NCI-H1092 treated with DMSO at 0.1 percent for 48 hours (cell line): ENCODE results near the gene SCYGR3.

Source experiments
- DNase-seq: peaks from one replicate; lab custom pipeline; 2025; lab: John Stamatoyannopoulos, UW

SCYGR3 gene, protein sequence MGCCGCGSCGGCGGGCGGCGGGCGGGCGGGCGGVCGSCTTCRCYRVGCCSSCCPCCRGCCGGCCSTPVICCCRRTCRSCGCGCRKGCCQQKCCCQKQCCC

GRCh38 chr2:227614740-227615139, at the start of gene SCYGR3:
TSS of gene SCYGR3 (minus strand) at chr2:227614840. CDS start at chr2:227614840, 0 bp downstream.
- no peak for DNase-seq

GRCh38 chr2:227661827-227662226, 47.2 kb upstream of the SCYGR3 start:
- no peak for DNase-seq

DNA sequence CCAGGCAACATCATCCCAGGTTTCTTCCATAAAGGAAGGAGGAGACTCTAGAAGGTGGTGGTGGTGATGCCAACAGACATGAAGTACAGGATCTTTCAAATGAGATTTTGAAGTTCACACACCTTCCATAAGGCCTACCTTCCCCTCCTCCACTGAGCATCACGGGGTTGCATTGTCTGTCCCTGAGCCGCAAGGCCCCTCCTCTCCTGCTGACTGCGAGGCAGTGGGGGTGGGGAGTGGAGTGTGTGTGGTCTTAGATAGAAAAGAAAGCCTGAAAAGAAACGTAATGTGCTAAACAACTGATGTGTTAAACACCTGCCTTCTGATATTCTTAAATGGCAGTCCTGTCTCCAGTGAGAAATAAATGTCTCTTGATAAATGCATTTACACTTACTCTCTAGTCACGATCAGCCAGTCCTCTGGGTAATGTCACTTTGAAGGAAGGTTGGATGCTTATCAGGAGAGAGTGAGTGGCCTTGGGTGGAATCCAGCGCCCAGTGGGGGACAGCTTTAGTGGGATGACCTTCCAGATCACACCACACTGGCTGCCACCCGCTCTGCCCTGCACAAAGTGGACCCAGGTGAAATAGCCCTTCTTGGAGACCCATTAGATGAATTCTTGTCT, 46.5 kb upstream of the SCYGR3 start:
- DNase-seq = no peak

DNA sequence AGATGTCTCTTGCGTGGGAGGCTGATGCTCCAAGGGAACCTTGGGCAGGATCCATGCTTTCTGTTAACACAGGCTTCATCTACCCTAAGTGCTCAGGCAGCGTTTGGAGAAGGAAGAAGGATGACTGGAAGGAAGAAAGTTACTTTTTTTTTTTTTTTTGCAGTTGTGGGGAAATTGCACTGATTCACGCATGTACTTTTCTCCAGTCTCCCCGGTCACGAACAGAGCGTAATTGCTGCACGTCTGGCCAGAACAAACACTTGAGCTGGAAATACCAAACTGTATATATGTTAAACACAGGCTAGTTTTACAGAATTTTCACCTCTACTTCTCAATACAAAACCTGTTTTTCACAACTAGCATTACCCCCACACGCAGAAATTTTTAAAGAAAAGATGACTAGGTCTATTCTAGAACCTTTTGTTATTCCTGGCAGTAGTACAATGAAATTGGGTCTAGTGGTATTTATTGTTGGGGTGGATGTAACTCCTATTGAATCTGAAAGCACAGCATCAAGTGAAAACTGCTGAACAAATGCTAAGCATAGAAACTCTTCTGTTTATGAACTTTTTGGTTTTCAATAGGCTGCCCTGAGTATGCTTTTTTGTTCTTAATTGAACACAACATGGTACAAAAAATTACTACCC, 42.7 kb upstream of the SCYGR3 start:
- DNase-seq = no peak

DNA sequence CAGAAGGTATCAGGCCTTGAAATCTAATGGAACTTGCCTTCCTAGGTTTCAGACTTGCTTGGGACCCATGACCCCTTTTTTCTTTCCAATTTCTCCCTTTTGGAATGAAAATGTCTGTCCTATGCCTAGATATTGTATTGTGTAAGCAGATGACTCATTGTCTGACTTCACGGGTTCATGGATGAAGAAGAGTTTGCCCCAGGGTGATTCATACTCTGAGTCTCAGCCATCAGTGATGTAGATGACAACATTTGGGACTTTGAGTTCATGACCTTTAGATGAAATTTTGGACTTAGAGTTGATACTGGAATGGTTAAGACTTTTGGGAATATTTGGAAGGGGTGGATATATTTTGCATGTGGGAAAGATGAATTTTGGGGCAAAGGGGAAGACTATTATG, 40.8 kb upstream of the SCYGR3 start:
- DNase-seq = no peak

GRCh38 chr2:227654426-227654825, 39.8 kb upstream of the SCYGR3 start:
- no peak for DNase-seq

DNA sequence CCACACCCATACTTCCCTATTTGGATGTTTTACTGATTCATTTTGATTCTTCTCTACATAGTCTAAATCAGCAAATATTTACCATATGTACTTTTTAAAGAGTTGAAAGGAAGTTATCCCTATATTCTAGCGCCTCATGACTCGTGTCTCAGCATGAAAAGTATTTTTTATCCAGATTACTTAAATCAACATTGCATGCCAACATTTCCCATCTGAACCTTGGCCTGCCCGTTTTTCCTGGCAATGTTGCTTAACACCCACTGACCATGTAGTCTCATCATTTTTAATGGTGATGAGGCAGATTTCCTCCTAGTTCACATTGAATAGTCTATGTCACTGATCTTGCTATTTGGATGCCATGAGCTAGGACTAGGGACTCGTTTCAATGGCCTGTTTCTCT, 38.8 kb upstream of the SCYGR3 start:
- DNase-seq = no peak

GRCh38 chr2:227643990-227644551, 29.4 kb upstream of the SCYGR3 start:
- no peak for DNase-seq

- no peak for DNase-seq
Measured at GRCh38 chr2:227642656-227643055, 28.0 kb upstream of the SCYGR3 start.

DNA sequence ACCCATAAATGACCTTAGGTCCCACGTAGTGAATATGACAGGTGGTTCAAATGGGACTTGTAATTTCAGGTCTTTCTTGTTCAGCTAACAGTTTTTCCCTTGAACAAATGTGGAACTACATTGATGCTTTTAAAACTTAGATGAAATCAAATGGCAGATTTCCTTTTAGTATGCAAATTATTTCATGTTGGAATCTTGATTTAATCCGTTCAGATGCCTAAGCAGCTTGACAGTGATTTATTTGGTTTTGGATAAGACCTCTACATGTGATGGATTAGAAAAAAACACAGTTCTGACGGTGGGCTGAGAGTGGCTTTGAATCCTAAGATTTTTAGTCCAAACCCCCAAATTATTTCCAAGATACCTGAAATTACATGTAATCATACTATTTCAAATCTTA, 19.6 kb upstream of the SCYGR3 start:
- no peak for DNase-seq

- DNase-seq = no peak
Measured at GRCh38 chr2:227632827-227633226, 18.2 kb upstream of the SCYGR3 start.

DNA sequence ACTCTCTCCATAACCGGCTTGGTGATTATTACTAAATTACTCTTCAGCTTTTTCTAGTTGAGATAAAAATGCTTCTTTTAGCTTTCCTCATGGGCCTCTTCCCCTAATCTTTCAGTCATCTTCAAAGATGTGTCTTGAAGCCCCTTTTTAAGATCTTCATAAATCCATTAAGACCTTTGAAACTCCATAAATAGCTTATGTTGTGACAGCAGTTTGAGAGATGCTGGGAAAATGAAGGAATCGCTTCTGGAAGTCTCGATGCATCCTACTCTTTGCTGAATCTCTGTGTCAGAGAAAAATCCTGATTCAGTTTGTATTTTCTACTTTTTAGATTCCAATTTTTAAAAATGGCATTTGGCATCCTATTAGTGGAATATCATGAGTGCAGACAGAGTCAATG, 15.7 kb upstream of the SCYGR3 start:
- DNase-seq = no peak

- no peak for DNase-seq
Measured at GRCh38 chr2:227629435-227629834, 14.8 kb upstream of the SCYGR3 start.

DNA sequence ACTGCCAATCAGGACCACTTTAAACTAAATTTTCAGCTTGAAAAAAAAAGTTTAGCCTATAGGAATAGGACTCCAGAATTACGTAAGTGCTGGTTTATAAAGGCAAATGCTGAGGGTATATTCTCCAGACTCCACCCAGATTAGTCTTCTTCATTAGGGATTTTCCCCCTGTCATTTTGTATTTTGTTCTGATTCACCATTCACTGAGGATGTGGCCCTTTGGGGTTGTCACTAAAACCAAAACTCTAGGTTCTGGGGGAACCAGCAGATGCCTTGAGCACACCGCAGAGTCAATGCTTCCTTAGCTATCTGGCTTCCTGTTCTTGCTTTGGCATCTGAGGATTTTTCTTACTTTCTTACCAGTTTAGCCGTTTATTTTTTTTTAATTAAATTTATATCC, 13.1 kb upstream of the SCYGR3 start:
- DNase-seq = no peak

DNA sequence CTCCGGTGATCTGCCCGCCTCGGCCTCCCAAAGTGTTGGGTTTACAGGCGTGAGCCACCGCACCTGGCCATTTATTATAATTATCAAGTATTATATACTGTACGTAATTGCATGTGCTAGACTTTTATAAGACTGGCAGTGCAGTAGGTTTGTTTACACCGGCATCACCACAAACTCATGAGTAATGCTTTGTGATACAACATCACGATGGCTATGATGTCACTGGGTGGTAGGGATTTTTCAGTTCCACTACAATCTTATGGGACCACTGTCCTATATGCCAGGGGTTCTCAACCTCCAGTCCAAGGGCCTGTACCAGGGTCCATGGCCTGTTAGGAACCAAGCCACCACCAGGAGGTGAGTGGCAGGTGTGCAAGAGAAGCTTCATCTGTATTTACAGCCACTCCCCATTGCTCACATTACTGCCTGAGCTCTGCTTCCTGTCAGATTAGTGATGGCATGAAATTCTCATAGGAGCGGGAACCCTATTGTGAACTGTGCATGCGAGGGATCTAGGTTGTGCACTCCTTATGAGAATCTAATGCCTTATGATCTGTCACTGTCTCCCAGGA, 12.0 kb upstream of the SCYGR3 start:
- DNase-seq = no peak

GRCh38 chr2:227625420-227625819, 10.8 kb upstream of the SCYGR3 start:
- DNase-seq = no peak

DNA sequence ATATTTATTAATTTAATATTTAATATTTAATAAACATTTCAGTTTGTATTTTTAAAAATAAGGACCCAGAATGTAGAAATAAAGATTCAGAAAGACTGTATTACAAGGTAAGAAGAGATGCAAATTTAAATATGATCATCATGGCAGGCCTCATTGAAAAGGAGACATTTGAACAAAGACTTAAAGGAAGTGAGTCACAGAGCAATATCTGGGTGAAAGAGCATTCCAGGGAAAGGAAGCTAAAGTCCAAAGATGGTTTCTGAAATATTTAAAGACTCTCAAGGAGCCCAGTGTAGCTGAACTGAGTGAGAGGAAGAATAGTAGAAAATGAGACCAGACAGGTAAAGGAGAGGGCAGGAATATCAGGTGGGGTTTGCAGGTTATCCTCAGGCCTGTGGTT, 8.6 kb upstream of the SCYGR3 start:
- DNase-seq = no peak

- DNase-seq = no peak
Measured at GRCh38 chr2:227617316-227618230, 2.9 kb upstream of the SCYGR3 start, which contains the start of gene SCYGR4. TSS of gene SCYGR4 (plus strand) at chr2:227617498. CDS start at chr2:227617498, 0 bp downstream.

- no peak for DNase-seq
Measured at GRCh38 chr2:227616631-227617030, 2.0 kb upstream of the SCYGR3 start.

DNA sequence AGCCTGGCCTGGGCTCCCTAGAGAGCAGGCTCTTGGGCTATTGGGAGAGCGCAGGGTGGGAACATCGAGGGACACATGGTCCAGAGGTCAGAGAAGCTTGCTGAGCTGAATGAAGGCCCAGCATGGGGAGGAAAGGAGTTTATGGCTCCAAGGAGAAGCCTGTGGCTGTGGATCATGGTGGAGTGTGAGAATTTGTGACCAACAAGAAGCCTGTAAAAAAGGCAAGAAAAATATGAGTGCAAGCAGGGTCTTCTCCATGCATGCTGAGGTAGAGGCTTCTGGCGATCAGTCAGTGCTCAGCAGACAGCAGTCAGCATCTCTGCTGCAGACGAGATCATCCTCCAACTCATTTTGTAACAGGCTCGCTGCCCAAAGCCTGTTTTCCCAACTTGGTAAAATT, 1.3 kb upstream of the SCYGR3 start:
- no peak for DNase-seq

GRCh38 chr2:227615181-227615580, 541 bp upstream of the SCYGR3 start:
- no peak for DNase-seq

GRCh38 chr2:227614246-227614645, 394 bp downstream of the SCYGR3 start:
- no peak for DNase-seq
